Left forelimb (tissue), 1 donor: ENCODE data around the gene RARB.

Experiments
- DNase-seq: peaks from one replicate; pipeline ENCODE4 v3.0.0-alpha.2; 2018; ENCODE audit warnings: low spot score

Gene RARB

GRCh38 chr3:25472731-25473130, 44.7 kb downstream of the RARB start:
- DNase-seq = no peak

- no peak for DNase-seq
Observed at GRCh38 chr3:25473246-25473645, 45.2 kb downstream of the RARB start.

- DNase-seq = no peak
Observed at GRCh38 chr3:25474052-25474451, 46.0 kb downstream of the RARB start.

- DNase-seq = no peak
Observed at GRCh38 chr3:25476639-25477038, 48.6 kb downstream of the RARB start.

GRCh38 chr3:25478211-25478757, 50.2 kb downstream of the RARB start:
- DNase-seq = no peak

- no peak for DNase-seq
Observed at GRCh38 chr3:25478964-25479726, 51.1 kb downstream of the RARB start.

- no peak for DNase-seq
Observed at GRCh38 chr3:25479727-25480010, 51.6 kb downstream of the RARB start.

- DNase-seq = no peak
Observed at GRCh38 chr3:25480811-25481210, 52.7 kb downstream of the RARB start.

- DNase-seq = no peak
Observed at GRCh38 chr3:25481386-25481785, 53.3 kb downstream of the RARB start.

GRCh38 chr3:25483456-25483855, 55.4 kb downstream of the RARB start:
- DNase-seq = no peak

GRCh38 chr3:25485673-25486072, 57.6 kb downstream of the RARB start:
- no peak for DNase-seq

- no peak for DNase-seq
Observed at GRCh38 chr3:25486932-25487331, 58.9 kb downstream of the RARB start.

GRCh38 chr3:25489858-25490593, 62.0 kb downstream of the RARB start:
- no peak for DNase-seq

- no peak for DNase-seq
Observed at GRCh38 chr3:25493246-25493645, 65.2 kb downstream of the RARB start.

- DNase-seq = no peak
Observed at GRCh38 chr3:25493786-25494185, 65.7 kb downstream of the RARB start.

- DNase-seq = no peak
Observed at GRCh38 chr3:25495304-25495703, 67.2 kb downstream of the RARB start.

GRCh38 chr3:25495726-25496253, 67.7 kb downstream of the RARB start:
- DNase-seq = no peak

- no peak for DNase-seq
Observed at GRCh38 chr3:25497096-25497495, 69.0 kb downstream of the RARB start.

- no peak for DNase-seq
Observed at GRCh38 chr3:25500706-25501210, 72.7 kb downstream of the RARB start.

GRCh38 chr3:25502233-25502632, 74.2 kb downstream of the RARB start:
- no peak for DNase-seq

GRCh38 chr3:25503898-25504301, 75.8 kb downstream of the RARB start:
- DNase-seq = no peak

GRCh38 chr3:25505581-25505980, 77.5 kb downstream of the RARB start:
- no peak for DNase-seq

GRCh38 chr3:25507811-25508210, 79.7 kb downstream of the RARB start:
- DNase-seq = no peak
